HS-5 (cell line): Measurements from ENCODE around the gene CCNO.

ENCODE experiments used
- DNase-seq: peaks from one replicate; pipeline ENCODE4 v3.0.0-alpha.2; 2012; ENCODE audit warnings: low read depth

Gene CCNO

GRCh38 chr5:55222985-55223811 is 10.2 kb downstream of the CCNO start:
- DNase-seq: no peak

GRCh38 chr5:55222092-55222984 is 11.1 kb downstream of the CCNO start:
- no peak for DNase-seq

DNA sequence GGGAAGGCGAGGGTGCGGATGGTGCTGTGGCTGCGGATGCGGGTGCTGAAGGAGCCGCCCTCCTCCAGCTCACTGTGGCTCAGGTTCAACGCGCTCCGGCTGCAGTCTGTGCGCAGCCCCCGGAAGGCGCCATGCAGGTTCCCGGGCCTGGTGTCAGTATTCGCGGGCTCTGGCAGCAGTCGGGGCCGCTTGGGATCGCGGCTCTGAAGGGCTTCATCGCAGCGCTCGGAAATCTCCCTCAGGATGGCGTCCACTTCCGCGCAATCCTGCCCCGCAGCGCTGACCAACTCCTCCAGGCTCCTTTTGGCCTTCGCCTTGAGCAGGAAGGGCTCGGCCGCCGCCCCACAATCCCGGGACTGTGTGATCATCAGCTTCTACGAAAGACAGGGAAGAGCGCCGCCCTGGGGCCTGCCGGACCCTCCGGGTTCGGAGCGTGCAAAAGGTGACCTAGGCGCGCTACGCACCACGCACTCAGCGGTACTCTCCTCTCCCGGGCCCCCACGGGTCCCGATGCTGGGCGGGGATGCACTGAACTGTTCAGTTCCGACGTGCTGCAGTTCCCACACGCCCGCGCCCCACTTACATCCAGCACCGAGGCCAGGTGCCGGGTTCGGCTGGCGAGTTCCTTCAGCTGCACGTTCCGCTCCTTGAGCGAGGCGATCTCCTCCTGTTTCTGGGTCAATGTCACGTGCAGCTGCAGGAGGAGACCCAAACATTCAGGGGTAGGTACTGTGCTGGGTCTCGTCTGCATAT is 12.8 kb downstream of the CCNO start:
- no peak for DNase-seq

DNA sequence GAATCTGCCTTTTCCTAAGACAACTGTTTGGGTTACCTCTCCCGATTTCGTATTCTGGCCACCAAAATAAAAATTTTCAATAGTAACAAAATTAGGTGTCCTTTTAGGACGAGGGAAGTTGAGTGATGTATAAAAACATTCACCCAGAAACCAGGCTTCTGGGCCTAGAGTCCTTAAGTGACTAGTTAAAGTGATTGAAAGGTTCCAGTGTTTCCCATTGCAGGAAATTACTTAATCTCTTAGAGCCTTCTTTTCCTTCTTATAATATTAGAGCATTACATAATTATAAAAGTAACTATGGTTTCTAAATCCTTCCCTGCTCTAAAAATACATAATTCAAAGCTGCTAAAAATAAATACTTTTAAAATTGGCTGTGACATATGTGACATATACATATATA is 13.6 kb downstream of the CCNO start:
- DNase-seq: no peak

GRCh38 chr5:55218967-55219366 is 14.4 kb downstream of the CCNO start:
- DNase-seq: no peak

- DNase-seq: no peak
Measured at GRCh38 chr5:55211184-55211874, 22.1 kb downstream of the CCNO start.

DNA sequence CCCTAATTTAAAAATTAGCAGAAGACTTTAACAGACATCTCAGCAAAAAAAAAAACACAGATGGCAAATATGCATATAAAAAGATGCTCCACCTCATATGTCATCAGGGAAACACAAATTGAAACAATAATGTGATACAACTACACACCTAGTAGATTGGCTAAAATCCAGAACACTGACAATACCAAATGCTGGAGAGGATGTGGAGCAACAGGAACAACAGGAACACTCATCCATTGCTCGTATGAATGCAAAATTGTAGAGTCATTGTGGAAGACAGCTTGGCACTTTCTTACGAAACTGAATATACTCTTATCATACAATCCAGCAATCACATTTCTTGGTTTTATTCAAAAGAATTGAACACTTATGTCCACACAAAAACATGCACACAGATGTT is 28.4 kb downstream of the CCNO start:
- no peak for DNase-seq

DNA sequence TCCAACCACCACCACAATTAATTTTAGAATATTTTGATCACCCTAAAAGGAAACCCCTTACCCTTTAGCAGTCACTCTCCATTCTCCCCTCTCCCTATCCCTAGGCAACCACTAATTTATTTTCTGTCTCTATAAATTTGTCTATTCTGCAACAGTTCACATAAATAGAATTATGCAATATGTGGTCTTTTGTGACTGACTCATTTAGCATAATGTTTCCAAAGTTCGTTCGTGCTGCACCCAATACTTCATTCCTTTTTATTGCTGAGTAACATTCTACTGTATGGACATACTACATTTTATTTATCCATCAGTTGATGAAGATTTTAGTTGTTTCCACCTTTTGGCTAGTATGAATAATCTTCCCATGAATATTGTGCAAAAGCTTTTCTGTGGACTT is 42.2 kb downstream of the CCNO start:
- no peak for DNase-seq

- no peak for DNase-seq
Measured at GRCh38 chr5:55188656-55189540, 44.5 kb downstream of the CCNO start.

DNA sequence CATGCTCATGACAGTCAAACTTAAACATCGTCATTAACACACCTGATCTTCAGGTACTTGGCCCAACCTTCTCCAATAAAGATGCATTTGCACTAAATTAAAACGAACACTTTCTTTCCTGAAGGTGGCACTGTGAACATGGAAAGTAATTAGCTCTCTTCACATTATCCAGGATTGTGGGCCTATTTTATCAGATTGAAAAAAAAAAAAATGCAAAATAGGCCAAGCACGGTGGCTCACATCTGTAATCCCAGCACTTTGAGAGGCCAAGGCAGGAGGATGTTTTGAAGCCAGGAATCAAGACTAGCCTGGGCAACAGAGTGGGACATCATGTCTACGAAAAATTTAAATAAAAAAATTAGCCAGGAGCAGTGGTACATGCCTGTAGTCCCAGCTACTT is 46.0 kb downstream of the CCNO start:
- no peak for DNase-seq
